Trophoblast cell (in vitro differentiated cells and primary cell): ENCODE measurements around the gene BRD7.

ENCODE experiments used
- DNase-seq, 2 donors: peaks; one replicate each; pipeline ENCODE4 v3.0.0-alpha.2; 2016
- H2AFZ ChIP-seq: 2 replicates; pipeline ENCODE4 v1.6.1; 2013; ENCODE audit warnings: low read length, moderate library complexity, mild to moderate bottlenecking; ENCODE audit not compliant: insufficient read depth, poor library complexity
- H2AK5ac ChIP-seq: 2 replicates; pipeline ENCODE4 v1.6.1; 2013; ENCODE audit warnings: mild to moderate bottlenecking, low read length
- H2BK120ac ChIP-seq: 2 replicates; pipeline ENCODE4 v1.6.1; 2013; ENCODE audit warnings: low read length, mild to moderate bottlenecking, moderate library complexity; ENCODE audit not compliant: insufficient read depth, poor library complexity
- H2BK12ac ChIP-seq: 2 replicates; pipeline ENCODE4 v1.6.1; 2013; ENCODE audit warnings: mild to moderate bottlenecking, low read length, moderate library complexity
- H2BK5ac ChIP-seq: 2 replicates; pipeline ENCODE4 v1.6.1; 2013; ENCODE audit warnings: low read length, low read depth, moderate library complexity, mild to moderate bottlenecking; ENCODE audit not compliant: poor library complexity
- H3K14ac ChIP-seq: 2 replicates; pipeline ENCODE4 v1.6.1; 2013; ENCODE audit warnings: mild to moderate bottlenecking, low read length
- H3K18ac ChIP-seq: 2 replicates; pipeline ENCODE4 v1.6.1; 2013; ENCODE audit warnings: mild to moderate bottlenecking, low read length
- H3K23ac ChIP-seq: 2 replicates; pipeline ENCODE4 v1.6.1; 2013; ENCODE audit warnings: low read length
- H3K27ac ChIP-seq: 2 replicates; pipeline ENCODE4 v1.5.1; 2013; ENCODE audit warnings: low read depth, mild to moderate bottlenecking, inconsistent platforms, low read length, moderate library complexity
- H3K27me3 ChIP-seq: 2 replicates; pipeline ENCODE4 v1.6.1; 2013; ENCODE audit warnings: inconsistent platforms, mild to moderate bottlenecking, low read length, moderate library complexity; ENCODE audit not compliant: insufficient read depth
- H3K36me3 ChIP-seq, 2 experiments: 1 replicate in 1 of 2; 2 replicates in 1 of 2; pipeline ENCODE4 v1.6.1; 2013; ENCODE audit warnings: low read length in 2 of 2, mild to moderate bottlenecking in 2 of 2, moderate library complexity in 1 of 2; ENCODE audit not compliant: insufficient read depth in 2 of 2, control insufficient read depth in 1 of 2
- H3K4ac ChIP-seq: 2 replicates; pipeline ENCODE4 v1.6.1; 2013; ENCODE audit warnings: low read depth, mild to moderate bottlenecking, low read length, moderate library complexity
- H3K4me1 ChIP-seq, 2 experiments: 1 replicate in 1 of 2; 2 replicates in 1 of 2; pipeline ENCODE4 v1.6.1; 2013; ENCODE audit warnings: low read length in 2 of 2, mild to moderate bottlenecking in 2 of 2, moderate library complexity in 1 of 2; ENCODE audit not compliant: insufficient read depth in 2 of 2, control insufficient read depth in 1 of 2
- H3K4me2 ChIP-seq: 2 replicates; pipeline ENCODE4 v1.6.1; 2013; ENCODE audit warnings: inconsistent platforms, mild to moderate bottlenecking, low read length, moderate library complexity
- H3K4me3 ChIP-seq: 2 replicates; pipeline ENCODE4 v1.5.1; 2013; ENCODE audit warnings: mild to moderate bottlenecking, low read depth, low read length, inconsistent platforms
- H3K79me1 ChIP-seq: one replicate; pipeline ENCODE4 v1.6.1; 2013; ENCODE audit warnings: low read length
- H3K79me2 ChIP-seq: 2 replicates; pipeline ENCODE4 v1.6.1; 2013; ENCODE audit warnings: low read length, mild to moderate bottlenecking; ENCODE audit not compliant: control insufficient read depth, insufficient read depth, poor library complexity
- H3K9ac ChIP-seq: 2 replicates; pipeline ENCODE4 v1.6.1; 2013; ENCODE audit warnings: mild to moderate bottlenecking, low read length
- H3K9me3 ChIP-seq: 2 replicates; pipeline ENCODE4 v1.6.1; 2013; ENCODE audit warnings: low read depth, mild to moderate bottlenecking, control low read depth, inconsistent platforms, low read length; ENCODE audit not compliant: insufficient read depth
- H4K12ac ChIP-seq: 2 replicates; pipeline ENCODE4 v1.6.1; 2013; ENCODE audit warnings: low read depth, mild to moderate bottlenecking, low read length, moderate library complexity
- H4K8ac ChIP-seq: 2 replicates; pipeline ENCODE4 v1.6.1; 2013; ENCODE audit warnings: low read depth, mild to moderate bottlenecking, low read length, moderate library complexity
- H4K91ac ChIP-seq: one replicate; pipeline ENCODE4 v1.6.1; 2013; ENCODE audit warnings: low read depth, mild to moderate bottlenecking, low read length, moderate library complexity
- WGBS: extraction: QIAGEN DNeasy Blood & Tissue Kit; methylation state at CpG from one replicate; pipeline ENCODE4 v1.1.7; 2013; ENCODE audit warnings: missing lambda C conversion rate; ENCODE audit not compliant: insufficient read length, insufficient coverage; ENCODE audit errors: extremely low coverage; 5-methylcytosine and 5-hydroxymethylcytosine counted together

The BRD7 gene

DNA sequence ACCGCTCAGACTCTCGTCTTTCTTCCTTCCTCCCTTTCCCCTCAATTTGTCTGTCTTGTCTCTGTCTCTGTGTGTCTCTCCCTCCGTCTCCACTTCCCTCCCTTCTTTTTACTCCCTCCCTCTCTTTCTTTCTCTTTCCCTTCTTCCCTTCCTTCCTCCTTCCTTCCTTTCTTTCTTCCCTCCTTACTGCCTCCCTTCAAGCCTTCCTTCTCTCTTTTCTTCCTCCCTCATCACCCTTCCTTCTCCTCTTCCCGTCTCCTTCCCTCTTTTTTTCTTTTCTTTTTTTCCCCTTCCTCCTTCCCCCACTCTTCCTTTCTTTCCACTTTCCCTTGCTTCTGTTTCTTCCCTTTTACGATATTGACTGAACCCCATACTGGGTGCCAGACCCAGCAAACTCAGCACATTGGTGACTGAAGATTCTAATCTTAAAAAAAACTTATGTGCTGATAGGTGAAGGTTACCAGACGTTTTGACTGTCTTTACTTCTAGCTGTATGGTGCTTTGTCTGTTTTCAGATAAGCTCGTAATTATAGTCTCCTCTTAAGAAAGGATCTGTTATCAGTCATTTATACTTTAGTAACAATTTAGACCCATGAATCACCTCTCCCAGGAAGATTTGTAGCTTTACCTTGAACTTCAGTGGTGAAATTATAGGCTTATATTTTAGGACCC lies 481 bp upstream of the BRD7 start:
- Histone ChIP-seq H3K79me1 (peaks cover 3% of the 10 kb centered on the region), H3K14ac (no peak overlapping the region), H4K8ac (peak overlapping the region; percentile 43), H3K36me3 (peaks cover 3 to 5% of the 10 kb centered on the region in 2 experiments), H3K4ac (no peak overlapping the region), H3K9ac (no peak overlapping the region), H3K4me3 (no peak overlapping the region), H2AK5ac (no peak overlapping the region), H3K4me2 (peak overlapping the region; percentile 48), H3K23ac (no peak overlapping the region), H2AFZ (no peak overlapping the region), H3K79me2 (peaks cover 5% of the 10 kb centered on the region), H4K91ac (no peak overlapping the region), H3K18ac (no peak overlapping the region), H3K9me3 (peaks cover 6% of the 10 kb centered on the region), H2BK120ac (no peak overlapping the region), H2BK12ac (no peak overlapping the region), H3K27ac (no peak overlapping the region), H3K4me1 (no peaks in the 10 kb centered on the region), H2BK5ac (no peak overlapping the region), H4K12ac (no peak overlapping the region), H3K27me3 (no peaks in the 10 kb centered on the region)
- peak in 1 of 2 donors; percentile 11 for DNase-seq
- 100% methylated on average over 1 of the region's 7 CpGs for WGBS

GRCh38 chr16:50367777-50368409 lies 895 bp downstream of the BRD7 start:
- Histone ChIP-seq H3K9ac (peak overlapping the region; percentile 89), H4K8ac (peak overlapping the region; percentile 81), H3K9me3 (peaks cover 5% of the 10 kb centered on the region), H3K4me3 (peak overlapping the region; percentile 88), H4K12ac (peak overlapping the region; percentile 72), H3K4me2 (peak overlapping the region; percentile 89), H3K27ac (no peak overlapping the region), H3K36me3 (peaks cover 4 to 12% of the 10 kb centered on the region in 2 experiments), H2BK12ac (no peak overlapping the region), H3K4me1 (no peaks in the 10 kb centered on the region), H2BK120ac (peak overlapping the region; percentile 54), H3K23ac (no peak overlapping the region), H2AK5ac (no peak overlapping the region), H3K27me3 (no peaks in the 10 kb centered on the region), H3K4ac (peak overlapping the region; percentile 76), H3K79me2 (peaks cover 5% of the 10 kb centered on the region), H3K14ac (peak overlapping the region; percentile 56), H3K79me1 (peaks cover 3% of the 10 kb centered on the region), H2BK5ac (peak overlapping the region; percentile 45), H3K18ac (peak overlapping the region; percentile 84), H2AFZ (no peak overlapping the region), H4K91ac (peak overlapping the region; percentile 65)
- DNase-seq = peak in 1 of 2 donors; percentile 27
- WGBS = no CpG with 5 or more reads among the region's 23 CpGs

GRCh38 chr16:50365791-50366575 lies 2.8 kb downstream of the BRD7 start:
- H3K9me3 ChIP-seq = no peaks in the 10 kb centered on the region
- H3K27me3 ChIP-seq = no peaks in the 10 kb centered on the region
- no peak overlapping the region for H3K4me2 ChIP-seq
- no peak overlapping the region for H2BK120ac ChIP-seq
- peaks cover 4 to 17% of the 10 kb centered on the region in 2 experiments for H3K36me3 ChIP-seq
- H2AFZ ChIP-seq = no peak overlapping the region
- no peak overlapping the region for H2BK12ac ChIP-seq
- no peak overlapping the region for H3K18ac ChIP-seq
- no peak overlapping the region for H4K91ac ChIP-seq
- H3K9ac ChIP-seq = no peak overlapping the region
- no peak overlapping the region for H2AK5ac ChIP-seq
- DNase-seq = no peak
- H3K79me1 ChIP-seq = peaks cover 3% of the 10 kb centered on the region
- H3K79me2 ChIP-seq = peaks cover 5% of the 10 kb centered on the region
- H4K8ac ChIP-seq = no peak overlapping the region
- no peak overlapping the region for H2BK5ac ChIP-seq
- no peak overlapping the region for H3K4me3 ChIP-seq
- no peak overlapping the region for H3K27ac ChIP-seq
- no peaks in the 10 kb centered on the region for H3K4me1 ChIP-seq
- no peak overlapping the region for H3K23ac ChIP-seq
- no CpG with 5 or more reads among the region's 2 CpGs for WGBS
- no peak overlapping the region for H3K14ac ChIP-seq
- no peak overlapping the region for H4K12ac ChIP-seq
- no peak overlapping the region for H3K4ac ChIP-seq

- Histone ChIP-seq H3K18ac (no peak overlapping the region), H3K4ac (no peak overlapping the region), H3K14ac (no peak overlapping the region), H3K4me2 (no peak overlapping the region), H3K36me3 (peaks cover 4 to 21% of the 10 kb centered on the region in 2 experiments), H3K27me3 (no peaks in the 10 kb centered on the region), H3K9ac (no peak overlapping the region), H3K23ac (no peak overlapping the region), H2BK120ac (no peak overlapping the region), H2BK12ac (no peak overlapping the region), H2AK5ac (no peak overlapping the region), H4K12ac (no peak overlapping the region), H4K91ac (no peak overlapping the region), H3K9me3 (no peaks in the 10 kb centered on the region), H3K79me1 (peaks cover 3% of the 10 kb centered on the region), H3K4me1 (peaks cover 0 to 2% of the 10 kb centered on the region in 2 experiments), H3K79me2 (peaks cover 5% of the 10 kb centered on the region), H3K27ac (no peak overlapping the region), H3K4me3 (no peak overlapping the region), H2AFZ (no peak overlapping the region), H2BK5ac (no peak overlapping the region), H4K8ac (no peak overlapping the region)
- WGBS = no CpG with 5 or more reads among the region's 10 CpGs
- peak in 1 of 2 donors; percentile 15 for DNase-seq
Measured at GRCh38 chr16:50363656-50364055, 5.1 kb downstream of the BRD7 start.
